HCEC 1CT (cell line): ENCODE measurements around the gene CILP.
"Not testable (repeated sequence)": the region's sequence is repeated elsewhere in the genome, so short reads cannot be mapped to it uniquely, and the experiment has no call there.

Experiments
- DNase-seq: peaks from one replicate; pipeline ENCODE4 v3.0.0-alpha.2; 2017

CILP gene

GRCh38 chr15:65194826-65195547 is 16.3 kb downstream of the CILP start:
- no peak for DNase-seq

GRCh38 chr15:65192016-65192415 is 19.3 kb downstream of the CILP start:
- DNase-seq: no peak

GRCh38 chr15:65189102-65189740 is 22.1 kb downstream of the CILP start:
- DNase-seq: peak; percentile 60

GRCh38 chr15:65188472-65188871 is 22.8 kb downstream of the CILP start:
- DNase-seq: not testable (repeated sequence)

- DNase-seq: peak; percentile 93
These were observed 26.2 kb downstream of the CILP start, which contains the start of gene CLPX for GRCh38 chr15:65184868-65185717. TSS of gene CLPX (minus strand) at chr15:65185342. CDS start at chr15:65185153, 189 bp downstream.

GRCh38 chr15:65184305-65184867 is 26.9 kb downstream of the CILP start:
- DNase-seq: peak; percentile 62

- no peak for DNase-seq
These were observed 27.5 kb downstream of the CILP start for GRCh38 chr15:65183865-65184159.

GRCh38 chr15:65182538-65182937 is 28.7 kb downstream of the CILP start:
- DNase-seq: no peak

- DNase-seq: not testable (repeated sequence)
These were observed 29.5 kb downstream of the CILP start for GRCh38 chr15:65181582-65182353.

GRCh38 chr15:65180167-65180566 is 31.1 kb downstream of the CILP start:
- DNase-seq: no peak

- no peak for DNase-seq
These were observed 33.4 kb downstream of the CILP start for GRCh38 chr15:65177901-65178300.

- DNase-seq: no peak
These were observed 35.2 kb downstream of the CILP start for GRCh38 chr15:65176056-65176455.

GRCh38 chr15:65175511-65175910 is 35.8 kb downstream of the CILP start:
- DNase-seq: no peak

- DNase-seq: no peak
These were observed 36.8 kb downstream of the CILP start for GRCh38 chr15:65174509-65174908.

- DNase-seq: no peak
These were observed 38.7 kb downstream of the CILP start for GRCh38 chr15:65172531-65172930.

- no peak for DNase-seq
These were observed 39.8 kb downstream of the CILP start for GRCh38 chr15:65171428-65171827.

- no peak for DNase-seq
These were observed 45.4 kb downstream of the CILP start for GRCh38 chr15:65165875-65166274.

GRCh38 chr15:65164139-65164538 is 47.1 kb downstream of the CILP start:
- no peak for DNase-seq

- no peak for DNase-seq
These were observed 48.2 kb downstream of the CILP start for GRCh38 chr15:65163041-65163440.

- no peak for DNase-seq
These were observed 54.6 kb downstream of the CILP start for GRCh38 chr15:65156692-65157091.

- DNase-seq: no peak
These were observed 56.6 kb downstream of the CILP start for GRCh38 chr15:65154720-65155119.

GRCh38 chr15:65147902-65148301 is 63.4 kb downstream of the CILP start:
- no peak for DNase-seq

GRCh38 chr15:65146438-65146837 is 64.8 kb downstream of the CILP start:
- no peak for DNase-seq
